IMR-90 (cell line): ENCODE data around the gene OTUD7B. TPM values are rescaled to one million over a fixed set of nuclear protein-coding genes. Genes with fewer than 3 reads are reported as not detected.

Experiments used
- ATAC-seq: fragments of 200-7000 bp; cut with Tn5 transposase; 2 replicates; pipeline ENCODE4 v1.9.1; 2020; ENCODE audit warnings: low read depth, mild to moderate bottlenecking, moderate library complexity
- BruUV-seq: library from RNA; stranded (reverse); fragments of 400-500 nt; replicated peaks from 2 replicates; lab custom pipeline; 2021; lab: Mats Ljungman, UMichigan
- CTCF ChIA-PET: fragments of 300-600 bp; formaldehyde crosslinking; extraction: SDS; loops from one replicate; lab custom pipeline; 2021; ENCODE audit warnings: antibody characterized with exemption; lab: Yijun Ruan, JAX
- POLR2A ChIA-PET: fragments of 300-600 bp; sonication (Branson Sonifier 250); formaldehyde crosslinking; loops from one replicate; lab custom pipeline; 2022; ENCODE audit warnings: antibody characterized with exemption; ENCODE audit not compliant: unreplicated experiment; lab: Charles Lee
- DNase-seq: peaks from one replicate; pipeline ENCODE4 v3.0.0; 2013
- H2AFZ ChIP-seq: replicated peaks from 2 replicates; pipeline ENCODE3; 2013; ENCODE audit warnings: low read length, mild to moderate bottlenecking; ENCODE audit not compliant: poor library complexity
- H2AK5ac ChIP-seq: 2 replicates; pipeline ENCODE4 v1.6.1; 2013; ENCODE audit warnings: low read depth, low read length, inconsistent platforms
- H2AK9ac ChIP-seq: replicated peaks from 2 replicates; pipeline ENCODE3; 2013; ENCODE audit warnings: mild to moderate bottlenecking, low read depth, low read length, moderate library complexity; ENCODE audit not compliant: poor library complexity
- H2BK120ac ChIP-seq: 2 replicates; pipeline ENCODE4 v1.6.1; 2013; ENCODE audit warnings: low read depth, low read length, inconsistent platforms
- H2BK15ac ChIP-seq: 3 replicates; pipeline ENCODE4 v1.6.1; 2013; ENCODE audit warnings: low read depth, low read length, inconsistent platforms
- H2BK20ac ChIP-seq: 2 replicates; pipeline ENCODE4 v1.6.1; 2013; ENCODE audit warnings: low read depth, mild to moderate bottlenecking, inconsistent platforms, low read length, moderate library complexity
- H2BK5ac ChIP-seq: 2 replicates; pipeline ENCODE4 v1.6.1; 2013; ENCODE audit warnings: mild to moderate bottlenecking, low read depth, low read length, inconsistent platforms; ENCODE audit not compliant: poor library complexity, severe bottlenecking
- H3K14ac ChIP-seq: replicated peaks from 2 replicates; pipeline ENCODE4 v1.6.1; 2013; ENCODE audit warnings: low read depth, low read length, inconsistent platforms
- H3K18ac ChIP-seq: 2 replicates; pipeline ENCODE4 v1.6.1; 2013; ENCODE audit warnings: low read depth, low read length, control low read depth
- H3K23ac ChIP-seq: 2 replicates; pipeline ENCODE4 v1.6.1; 2013; ENCODE audit warnings: low read depth, low read length, inconsistent platforms
- H3K27ac ChIP-seq: 2 replicates; pipeline ENCODE4 v1.5.1; 2013; ENCODE audit warnings: mild to moderate bottlenecking, control low read depth, low read length; ENCODE audit not compliant: insufficient read depth
- H3K27me3 ChIP-seq: 2 replicates; pipeline ENCODE4 v1.6.1; 2013; ENCODE audit warnings: low read length; ENCODE audit not compliant: control insufficient read depth, insufficient read depth
- H3K36me3 ChIP-seq: 2 replicates; pipeline ENCODE4 v1.6.1; 2013; ENCODE audit warnings: low read length, mixed read lengths; ENCODE audit not compliant: control insufficient read depth, insufficient read depth
- H3K4ac ChIP-seq: 2 replicates; pipeline ENCODE4 v1.6.1; 2013; ENCODE audit warnings: low read depth, low read length, inconsistent platforms
- H3K4me1 ChIP-seq: 2 replicates; pipeline ENCODE4 v1.6.1; 2013; ENCODE audit warnings: low read length, mixed read lengths; ENCODE audit not compliant: control insufficient read depth, insufficient read depth
- H3K4me2 ChIP-seq: 2 replicates; pipeline ENCODE4 v1.6.1; 2013; ENCODE audit warnings: low read depth, mild to moderate bottlenecking, control low read depth, low read length, moderate library complexity
- H3K4me3 ChIP-seq: 2 replicates; pipeline ENCODE4 v1.5.1; 2013; ENCODE audit warnings: low read depth, mild to moderate bottlenecking, control low read depth, low read length, moderate library complexity; ENCODE audit not compliant: insufficient read depth
- H3K56ac ChIP-seq: 2 replicates; pipeline ENCODE4 v1.6.1; 2013; ENCODE audit warnings: low read length, inconsistent platforms; ENCODE audit not compliant: insufficient read depth; ENCODE audit errors: extremely low read depth
- H3K79me1 ChIP-seq, 2 experiments: 2 replicates each; pipeline ENCODE4 v1.6.1; 2013; ENCODE audit warnings: low read length in 2 of 2, inconsistent platforms in 1 of 2, low read depth in 1 of 2
- H3K9ac ChIP-seq: 2 replicates; pipeline ENCODE4 v1.6.1; 2013; ENCODE audit warnings: low read depth, low read length, control low read depth
- H3K9me1 ChIP-seq: 2 replicates; pipeline ENCODE4 v1.6.1; 2013; ENCODE audit warnings: low read length, inconsistent platforms; ENCODE audit not compliant: insufficient read depth
- H3K9me3 ChIP-seq: 2 replicates; pipeline ENCODE4 v1.6.1; 2013; ENCODE audit warnings: low read length; ENCODE audit not compliant: control insufficient read depth, insufficient read depth
- H4K20me1 ChIP-seq: 2 replicates; pipeline ENCODE4 v1.6.1; 2013; ENCODE audit warnings: low read length, inconsistent platforms; ENCODE audit not compliant: insufficient read depth
- H4K5ac ChIP-seq: 2 replicates; pipeline ENCODE4 v1.6.1; 2013; ENCODE audit warnings: mild to moderate bottlenecking, low read depth, low read length, control low read depth
- H4K8ac ChIP-seq, 2 experiments: 2 replicates each; pipeline ENCODE4 v1.6.1; 2013; ENCODE audit warnings: low read depth in 2 of 2, low read length in 2 of 2, control low read depth in 1 of 2, inconsistent platforms in 1 of 2
- H4K91ac ChIP-seq: 2 replicates; pipeline ENCODE4 v1.6.1; 2013; ENCODE audit warnings: low read depth, low read length, inconsistent platforms; ENCODE audit not compliant: insufficient read depth
- BHLHE40 ChIP-seq: fragments of 150-350 bp; IDR thresholded peaks from 2 replicates; pipeline ENCODE4 v1.6.1; 2016; ENCODE audit warnings: mild to moderate bottlenecking, low read depth, low read length
- CEBPB ChIP-seq: IDR thresholded peaks from 2 replicates; pipeline ENCODE4 v1.6.1; 2012; ENCODE audit warnings: low read depth, low read length, improper control_type of control experiment
- CHD1 ChIP-seq: IDR thresholded peaks from 2 replicates; pipeline ENCODE4 v1.6.1; 2012; ENCODE audit warnings: low read depth, low read length, improper control_type of control experiment
- NFE2L2 ChIP-seq: fragments of 150-350 bp; IDR thresholded peaks from 2 replicates; pipeline ENCODE4 v1.6.1; 2016; ENCODE audit warnings: low read depth, mild to moderate bottlenecking, low read length
- RCOR1 ChIP-seq: IDR thresholded peaks from 2 replicates; pipeline ENCODE4 v1.6.1; 2012; ENCODE audit warnings: mild to moderate bottlenecking, low read length, improper control_type of control experiment; ENCODE audit not compliant: insufficient replicate concordance
- RFX5 ChIP-seq: IDR thresholded peaks from 2 replicates; pipeline ENCODE4 v1.8.0; 2012; ENCODE audit warnings: low read depth, mild to moderate bottlenecking, low read length, moderate library complexity
- SMC3 ChIP-seq: fragments of 150-350 bp; IDR thresholded peaks from 2 replicates; pipeline ENCODE4 v1.6.1; 2016; ENCODE audit warnings: low read depth, mild to moderate bottlenecking, antibody characterized with exemption, low read length, moderate library complexity
- WGBS, 2 experiments: methylation state at CpG; one replicate each; pipeline versions ENCODE4 v1.1.5 to v1.1.7; 2013; ENCODE audit warnings: missing lambda C conversion rate in 2 of 2; ENCODE audit not compliant: insufficient read length in 1 of 2; ENCODE audit errors: extremely low coverage in 2 of 2; 5-methylcytosine and 5-hydroxymethylcytosine counted together
- dilution Hi-C: fragments of 300-500 bp; cut with HindIII; formaldehyde crosslinking; loops from one replicate; pipeline ENCODE4 v1.14.3; 2018; ENCODE audit warnings: low sequenced_read_pairs; ENCODE audit not compliant: unreplicated experiment
- in situ Hi-C: fragments of 300-500 bp; cut with MboI; formaldehyde crosslinking; loops from 3 replicates; pipeline ENCODE4 v1.14.3; 2019; ENCODE audit warnings: low sequenced_read_pairs, inconsistent platforms, mixed read lengths
- intact Hi-C: fragments of 100-400 bp; cut with micrococcal nuclease; formaldehyde crosslinking; loops from 2 replicates; pipeline ENCODE4 v1.10.0; 2022
- polyA plus RNA-seq, 3 experiments: library from polyadenylated mRNA; depleted of rRNA; stranded (reverse); fragments of >200 nt; gene quantifications; 2 replicates each; pipeline ENCODE4 v1.2.3, GENCODE V29; 2012; ENCODE audit warnings: low replicate concordance in 1 of 3
- total RNA-seq: library from RNA; depleted of rRNA; stranded (reverse); fragments of >200 nt; gene quantifications from 2 replicates; pipeline ENCODE4 v1.2.3, GENCODE V29; 2012

OTUD7B gene
- total and polyA plus RNA-seq, 2 of the 4 experiments (the other 2 are of a cell fraction): 7.5 to 18.6 TPM

GRCh38 chr1:149949911-149950310, 60.6 kb downstream of the OTUD7B start:
- POLR2A ChIA-PET: no interaction called here
- Histone ChIP-seq H4K20me1 (no peaks in the 10 kb centered on the region), H3K18ac (no peak overlapping the region), H2AK5ac (no peak overlapping the region), H2BK20ac (no peak overlapping the region), H4K5ac (no peak overlapping the region), H3K4ac (no peak overlapping the region), H3K79me1 (no peaks in the 10 kb centered on the region; a peak in 1 of 4 replicates), H3K4me2 (no peak overlapping the region), H3K56ac (no peak overlapping the region), H3K27me3 (no peaks in the 10 kb centered on the region), H2BK5ac (no peak overlapping the region), H3K9me3 (no peaks in the 10 kb centered on the region), H3K9ac (no peak overlapping the region), H3K27ac (no peak overlapping the region), H2AK9ac (no peak overlapping the region), H3K9me1 (no peaks in the 10 kb centered on the region), H3K23ac (no peak overlapping the region), H3K36me3 (peaks cover 34% of the 10 kb centered on the region), H3K4me3 (no peak overlapping the region), H2BK15ac (no peak overlapping the region), H4K8ac (no peak overlapping the region), H3K4me1 (no peaks in the 10 kb centered on the region), H2BK120ac (no peak overlapping the region), H2AFZ (no peak overlapping the region), H4K91ac (no peak overlapping the region), H3K14ac (no peak overlapping the region)
- intact Hi-C loops (loop anchor here (10.0 kb wide), 1 partner anchor 835 kb away; no protein-coding TSS in a partner anchor), dilution Hi-C loops (no loop called here), in situ Hi-C loops (no loop called here)
- BruUV-seq: no TSS peak
- TF ChIP-seq RFX5 (no peak), NFE2L2 (no peak), BHLHE40 (no peak), SMC3 (no peak), RCOR1 (no peak), CEBPB (no peak), CHD1 (no peak)
- WGBS, 2 experiments: no CpG with 5 or more reads among the region's 6 CpGs
- no peak for DNase-seq
- CTCF ChIA-PET: no interaction called here
- ATAC-seq: no peak
